Muscle of arm (tissue), 12 donors: ENCODE results near the gene MARCHF4. TPM values are rescaled to one million over a fixed set of nuclear protein-coding genes. Genes with fewer than 3 reads are reported as not detected.

Source experiments
- polyA plus RNA-seq, 12 donors: library from polyadenylated mRNA; unstranded; fragments of 120-200 nt; gene quantifications; one replicate each; pipeline ENCODE4 v1.2.1, GENCODE V29; 2013; ENCODE audit not compliant: insufficient read length in 12 of 12

The MARCHF4 gene
- polyA plus RNA-seq, 12 donors = 0.04 to 0.15 (median 0.05) TPM; not detected in 5

Other genes with a start within 250 kb of the MARCHF4 start
- 10 to 100 TPM in 11 of 12 donors, not detected in 1; 18.5 to 30.0 (median 21.6) TPM for gene SMARCAL1, start 40.0 kb upstream of the MARCHF4 start, polyA plus RNA-seq
- 1,000 to 10,000 TPM in 11 of 12 donors, not detected in 1; 3,306 to 5,343 (median 4,126) TPM for gene RPL37A, start 126.4 kb upstream of the MARCHF4 start, polyA plus RNA-seq